ENCODE results near the gene LAMB4. TPM values are rescaled to one million over a fixed set of nuclear protein-coding genes. Genes with fewer than 3 reads are reported as not detected.

LAMB4 gene
- polyA plus RNA-seq, 3 donors = 2.0 to 7.3 (median 2.2) TPM

DNA sequence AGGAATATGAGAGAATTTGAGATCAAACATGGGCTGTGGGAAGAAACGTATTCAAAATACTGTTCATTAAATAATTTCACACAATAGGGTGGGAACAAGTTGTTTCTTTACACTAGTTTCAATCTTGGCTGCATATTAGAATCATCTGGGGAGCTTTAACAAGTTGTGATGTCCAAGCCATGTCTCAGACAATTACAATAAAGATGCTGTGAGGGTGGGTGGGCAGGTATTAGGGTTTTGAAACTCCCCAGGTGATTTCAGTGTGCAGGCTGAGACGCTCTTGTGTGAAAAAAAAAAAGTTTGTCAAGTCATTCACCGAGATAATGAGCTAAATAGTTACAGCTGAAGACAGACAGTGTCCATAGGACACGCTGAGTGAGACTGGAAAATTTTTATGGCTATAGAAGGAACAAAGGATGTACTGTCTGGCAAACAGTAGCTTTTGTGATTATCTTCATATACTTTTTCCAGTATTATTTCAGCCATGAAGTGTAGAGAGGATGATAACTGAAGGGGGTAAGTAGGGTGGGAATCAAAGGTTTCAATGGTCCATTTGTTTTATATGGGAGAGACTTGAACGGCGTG lies 12.6 kb upstream of the LAMB4 start:
- no peak for DNase-seq

DNA sequence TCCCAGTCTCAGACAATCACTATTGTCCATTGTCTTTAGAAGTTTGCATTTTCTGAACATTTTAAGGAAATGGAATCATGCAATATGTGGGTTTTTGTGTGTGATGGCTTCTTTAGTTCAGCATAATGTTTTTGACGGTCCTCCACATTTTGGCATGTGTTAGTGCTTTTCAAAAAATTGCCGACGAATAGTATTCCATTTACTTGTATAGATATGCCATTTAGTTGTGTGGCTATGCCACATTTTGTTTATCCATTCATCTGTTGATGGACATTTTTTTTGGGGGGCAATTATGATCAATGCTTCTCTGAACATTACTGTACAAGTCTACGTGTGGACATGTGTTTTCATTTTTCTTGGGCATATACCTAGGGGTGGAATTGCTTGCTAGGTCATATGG lies 12.0 kb upstream of the LAMB4 start:
- DNase-seq = no peak

- DNase-seq = no peak
These were observed 10.5 kb upstream of the LAMB4 start for GRCh38 chr7:108140671-108141070.

GRCh38 chr7:108138911-108139310 lies 8.8 kb upstream of the LAMB4 start:
- no peak for DNase-seq

- DNase-seq = no peak
These were observed 7.8 kb upstream of the LAMB4 start for GRCh38 chr7:108137993-108138392.

GRCh38 chr7:108137040-108137439 lies 6.9 kb upstream of the LAMB4 start:
- DNase-seq = no peak

DNA sequence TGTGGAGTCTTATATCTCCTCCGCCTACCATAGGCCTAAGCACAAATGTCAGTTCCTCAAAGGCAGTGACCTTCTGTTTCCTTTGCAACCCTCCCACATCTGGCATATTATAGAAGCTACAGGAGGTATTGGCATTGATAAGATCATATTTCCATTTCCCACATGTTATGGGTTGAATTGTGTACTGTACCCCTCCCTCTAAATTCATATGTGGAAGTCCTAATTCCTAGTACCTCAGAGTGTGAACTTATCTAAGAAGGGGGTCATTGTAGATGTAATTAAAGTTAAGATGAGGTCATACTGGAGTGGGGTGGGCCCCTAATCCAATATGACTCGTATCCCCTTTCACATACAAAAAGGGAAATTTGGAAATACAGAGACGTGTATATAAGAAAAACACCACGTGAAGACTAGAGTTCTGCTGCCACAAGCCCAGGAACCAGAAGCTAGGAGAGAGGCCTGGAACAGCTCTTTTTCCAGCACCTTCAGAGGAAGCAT lies 6.1 kb upstream of the LAMB4 start:
- no peak for DNase-seq

DNA sequence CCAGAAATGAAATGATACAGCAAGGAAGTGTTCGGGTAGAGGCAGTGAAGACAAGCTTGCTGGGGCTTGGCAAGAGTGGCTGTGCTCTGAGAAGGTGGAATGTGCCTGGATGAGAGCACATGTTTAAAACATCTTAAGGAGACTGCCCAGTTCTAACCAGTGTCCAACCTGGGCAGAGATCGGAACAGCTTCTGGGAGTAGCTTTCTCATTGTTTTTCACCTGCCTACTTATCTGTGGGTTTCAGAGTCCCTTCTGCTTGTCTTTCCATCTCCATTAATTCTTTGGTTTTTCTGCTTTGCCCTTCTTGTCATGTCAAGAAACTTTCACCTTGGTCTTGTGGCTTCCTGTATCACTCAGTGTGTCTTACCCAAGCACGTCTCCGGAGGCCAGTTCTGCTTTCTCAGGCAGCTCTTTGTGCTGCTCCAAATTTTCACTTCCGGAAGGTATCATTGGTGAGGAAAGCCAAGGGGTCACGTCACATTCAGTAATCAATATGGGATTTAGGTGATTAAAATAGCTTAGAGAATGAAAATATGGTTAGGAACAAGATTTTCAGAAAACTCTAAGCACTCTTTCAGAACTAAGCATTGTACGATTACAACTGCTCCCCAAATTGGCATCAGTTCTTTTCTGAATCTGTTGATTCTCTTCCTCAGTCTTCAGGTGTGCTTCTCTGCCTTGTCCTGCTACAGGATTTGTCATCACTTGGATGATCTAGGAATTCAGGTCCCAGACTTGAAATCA lies 5.5 kb upstream of the LAMB4 start:
- no peak for DNase-seq

GRCh38 chr7:108134486-108134885 lies 4.3 kb upstream of the LAMB4 start:
- no peak for DNase-seq

- no peak for DNase-seq
These were observed 2.5 kb upstream of the LAMB4 start for GRCh38 chr7:108132551-108133265.

DNA sequence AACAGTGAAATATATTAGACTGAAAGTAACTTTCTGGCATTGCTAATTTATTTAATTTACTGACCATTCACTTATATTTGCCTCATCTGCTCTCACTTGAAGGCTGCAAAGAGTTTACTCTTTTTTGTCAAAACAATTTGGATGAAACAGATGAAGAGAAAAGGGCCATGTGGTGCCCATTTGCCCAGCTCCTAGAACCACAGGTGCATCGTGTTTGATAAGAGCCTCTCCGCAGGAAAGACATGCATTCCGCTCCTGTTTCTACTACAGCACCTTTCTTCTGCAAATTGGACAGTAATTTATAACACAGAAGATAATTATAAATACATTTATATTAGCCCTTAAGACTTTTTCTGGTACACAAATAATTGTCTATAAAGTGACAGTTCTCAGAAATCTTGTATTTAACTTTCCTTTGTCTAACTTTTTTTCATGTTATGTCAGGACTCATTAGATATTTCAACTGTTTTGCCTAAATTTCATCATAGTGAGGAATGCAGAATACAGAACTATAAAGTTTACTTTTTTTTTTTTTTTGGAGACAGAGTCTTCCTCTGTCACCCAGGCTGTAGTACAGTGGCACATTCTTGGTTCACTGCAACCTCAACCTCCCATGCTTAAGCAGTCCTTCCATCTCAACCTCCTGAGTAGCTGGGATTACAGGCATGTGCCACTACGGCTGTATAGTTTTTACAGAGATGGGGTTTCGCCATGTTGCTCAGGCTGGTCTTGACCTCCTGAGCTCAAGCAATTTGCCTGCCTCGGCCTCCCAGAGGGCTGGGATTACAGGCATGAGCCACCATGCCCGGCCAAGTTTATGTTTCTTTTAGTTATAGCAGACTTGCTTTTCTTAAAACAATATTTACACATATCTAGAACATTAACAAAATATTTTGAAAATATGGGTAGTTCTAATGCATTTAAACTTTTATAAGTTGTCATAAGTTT lies 869 bp downstream of the LAMB4 start:
- no peak for DNase-seq

DNA sequence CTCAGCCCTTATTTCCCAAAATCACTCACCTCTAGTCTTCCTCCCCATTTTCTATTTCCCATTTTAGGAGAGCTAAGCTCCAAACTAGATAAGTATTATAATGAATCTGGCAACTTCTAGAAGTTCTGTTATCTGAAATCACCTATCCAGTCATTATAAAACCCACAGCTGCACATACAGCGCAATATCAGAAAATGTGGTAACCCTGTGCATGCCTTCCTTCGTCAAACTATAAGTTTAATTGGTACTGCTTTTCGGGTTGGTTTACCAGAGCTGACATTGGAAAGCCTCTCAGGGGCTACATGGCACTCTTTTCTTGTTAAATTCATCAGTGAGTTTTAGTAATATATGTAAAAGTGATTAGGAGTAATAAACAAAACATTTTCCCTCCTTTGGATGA lies 1.6 kb downstream of the LAMB4 start:
- DNase-seq = no peak

- DNase-seq = no peak
These were observed 2.7 kb downstream of the LAMB4 start for GRCh38 chr7:108127461-108127860.

GRCh38 chr7:108124820-108125219 lies 5.3 kb downstream of the LAMB4 start:
- DNase-seq = no peak

DNA sequence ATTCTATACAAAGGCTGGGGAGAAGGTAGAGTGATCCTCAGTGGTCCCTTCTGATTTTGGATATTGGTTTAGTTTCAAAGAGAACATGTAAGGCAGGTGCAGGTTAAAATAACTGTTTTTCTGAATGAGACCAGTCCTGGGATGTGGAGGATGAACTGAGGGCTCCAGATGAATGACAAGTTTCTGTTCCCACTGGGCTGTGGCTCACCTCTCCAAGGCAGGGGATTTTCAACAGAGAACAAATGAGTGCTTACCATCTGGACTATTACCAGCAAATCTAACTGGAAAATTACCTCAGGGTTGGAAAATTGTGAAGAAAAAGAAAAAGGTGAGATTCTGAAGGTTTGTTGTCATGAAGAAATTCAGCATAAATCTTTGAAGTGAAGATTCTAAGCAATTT lies 8.0 kb downstream of the LAMB4 start:
- DNase-seq = no peak

DNA sequence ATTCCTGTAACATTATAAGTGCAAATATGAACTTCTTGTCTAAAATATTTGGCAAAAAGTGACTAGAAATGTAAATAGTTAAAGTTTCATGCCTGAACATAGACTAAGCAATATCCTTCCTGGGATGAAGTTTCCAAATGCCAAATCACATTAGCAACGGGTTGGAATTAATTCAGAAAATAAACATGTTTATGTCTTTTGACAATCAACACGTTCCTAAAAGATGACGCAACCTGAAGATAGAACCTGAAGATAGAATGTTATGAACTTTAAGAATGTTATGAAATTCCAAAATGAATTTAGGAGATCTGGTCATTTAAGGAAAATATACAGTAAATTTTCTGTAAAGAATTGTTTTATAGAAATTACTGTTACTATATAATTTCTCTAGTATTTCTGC lies 9.2 kb downstream of the LAMB4 start:
- no peak for DNase-seq

GRCh38 chr7:108120196-108120595 lies 10.0 kb downstream of the LAMB4 start:
- no peak for DNase-seq

DNA sequence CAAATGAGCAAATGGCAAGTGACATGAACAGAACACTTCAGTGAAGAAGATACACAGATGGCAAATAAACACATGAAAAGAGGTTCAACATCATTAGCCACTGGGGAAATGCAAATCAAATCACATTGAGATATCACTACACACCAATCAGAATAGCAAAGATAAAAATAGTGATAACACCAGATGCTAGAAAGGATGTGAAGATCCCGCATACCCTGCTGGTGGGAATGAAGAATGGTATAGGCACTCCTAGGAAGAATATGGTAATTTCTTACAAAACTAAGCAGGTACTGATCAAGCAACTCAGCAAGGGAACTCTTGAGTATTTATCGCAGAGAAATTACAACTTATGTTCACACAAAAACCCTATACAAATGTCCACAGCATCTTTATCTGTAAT lies 11.2 kb downstream of the LAMB4 start:
- DNase-seq = no peak

GRCh38 chr7:108114117-108114841 lies 15.9 kb downstream of the LAMB4 start:
- DNase-seq = no peak

GRCh38 chr7:108112683-108113082 lies 17.5 kb downstream of the LAMB4 start:
- no peak for DNase-seq

- no peak for DNase-seq
These were observed 20.8 kb downstream of the LAMB4 start for GRCh38 chr7:108109221-108109908.

Measured in renal pelvis (tissue), 4 donors.